K562 (cell line): Measurements from ENCODE around the gene MAB21L3. TPM values are rescaled to one million over a fixed set of nuclear protein-coding genes. Genes with fewer than 3 reads are reported as not detected.

ENCODE experiments used
- GATAD2B ChIP-seq: fragments of 450-650 bp; IDR thresholded peaks from 2 replicates; pipeline ENCODE4 v1.6.1; 2017; ENCODE audit warnings: mild to moderate bottlenecking, borderline replicate concordance
- KAT2B ChIP-seq: IDR thresholded peaks from one replicate; pipeline ENCODE4 v1.6.1; 2012; ENCODE audit warnings: low read depth, mild to moderate bottlenecking, control low read depth, inconsistent platforms, low read length, moderate library complexity
- XRCC3 ChIP-seq: fragments of 450-650 bp; IDR thresholded peaks from 2 replicates; pipeline ENCODE4 v1.6.1; 2017; ENCODE audit warnings: mild to moderate bottlenecking, moderate library complexity
- ZBED1 ChIP-seq: IDR thresholded peaks from 2 replicates; pipeline ENCODE4 v1.6.1; 2014
- ZFPM2 ChIP-seq: fragments of 250-450 bp; sonication (Bioruptor Pico); IDR thresholded peaks from 2 replicates; pipeline ENCODE4 v1.5.1; 2022; ENCODE audit warnings: mild to moderate bottlenecking
- ZNF347 ChIP-seq: fragments of 450-650 bp; formaldehyde crosslinking; IDR thresholded peaks from 2 replicates; pipeline ENCODE4 v1.4.0; 2020; ENCODE audit warnings: low read depth, mild to moderate bottlenecking, moderate library complexity
- polyA plus RNA-seq, 8 experiments: library from polyadenylated mRNA; depleted of rRNA in 4 of 8; stranded (reverse) in 5 of 8; unstranded in 3 of 8; fragments of >200 nt; fragmentation: Nextera tagmentation in 2 of 8; fragmentation: Illumina TruSeq in 1 of 8; extraction: Ambion mirVana in 2 of 8; extraction: Trizol in 1 of 8; gene quantifications; 2 replicates each; pipeline versions ENCODE4 v1.2.1 to v1.2.3, GENCODE V29; 2011 to 2014; ENCODE audit warnings: inconsistent platforms in 1 of 8, missing spikeins in 1 of 8
- total RNA-seq, 7 experiments: library from RNA; depleted of rRNA in 6 of 7; stranded (reverse); fragments of >200 nt in 6 of 7; fragmentation: Illumina TruSeq in 2 of 7; extraction: Trizol in 2 of 7; gene quantifications; 2 replicates each; pipeline versions ENCODE4 v1.2.1 to v1.2.3, GENCODE V29; 2011 to 2021; ENCODE audit warnings: low replicate concordance in 1 of 7
- TF ChIP-seq, protein P1 (sequence below): fragments of 250-450 bp; sonication (Bioruptor Pico); IDR thresholded peaks from 2 replicates; pipeline ENCODE4 v1.4.0; 2020
- TF ChIP-seq, protein P2 (sequence below): fragments of 450-650 bp; IDR thresholded peaks from 2 replicates; pipeline ENCODE4 v1.7.0; 2016; ENCODE audit warnings: borderline replicate concordance
- TF ChIP-seq, protein P3 (sequence below): fragments of 450-650 bp; IDR thresholded peaks from 2 replicates; pipeline ENCODE4 v1.6.1; 2016; ENCODE audit warnings: low read depth, mild to moderate bottlenecking, moderate library complexity
- TF ChIP-seq, protein P4 (sequence below): fragments of 250-450 bp; sonication (Bioruptor Pico); IDR thresholded peaks from 2 replicates; pipeline ENCODE4 v1.5.0; 2021

The MAB21L3 gene
- total and polyA plus RNA-seq, 9 of the 15 experiments (the other 6 are each of a cell fraction or from before 2014, with no cell fraction given) = not detected

DNA sequence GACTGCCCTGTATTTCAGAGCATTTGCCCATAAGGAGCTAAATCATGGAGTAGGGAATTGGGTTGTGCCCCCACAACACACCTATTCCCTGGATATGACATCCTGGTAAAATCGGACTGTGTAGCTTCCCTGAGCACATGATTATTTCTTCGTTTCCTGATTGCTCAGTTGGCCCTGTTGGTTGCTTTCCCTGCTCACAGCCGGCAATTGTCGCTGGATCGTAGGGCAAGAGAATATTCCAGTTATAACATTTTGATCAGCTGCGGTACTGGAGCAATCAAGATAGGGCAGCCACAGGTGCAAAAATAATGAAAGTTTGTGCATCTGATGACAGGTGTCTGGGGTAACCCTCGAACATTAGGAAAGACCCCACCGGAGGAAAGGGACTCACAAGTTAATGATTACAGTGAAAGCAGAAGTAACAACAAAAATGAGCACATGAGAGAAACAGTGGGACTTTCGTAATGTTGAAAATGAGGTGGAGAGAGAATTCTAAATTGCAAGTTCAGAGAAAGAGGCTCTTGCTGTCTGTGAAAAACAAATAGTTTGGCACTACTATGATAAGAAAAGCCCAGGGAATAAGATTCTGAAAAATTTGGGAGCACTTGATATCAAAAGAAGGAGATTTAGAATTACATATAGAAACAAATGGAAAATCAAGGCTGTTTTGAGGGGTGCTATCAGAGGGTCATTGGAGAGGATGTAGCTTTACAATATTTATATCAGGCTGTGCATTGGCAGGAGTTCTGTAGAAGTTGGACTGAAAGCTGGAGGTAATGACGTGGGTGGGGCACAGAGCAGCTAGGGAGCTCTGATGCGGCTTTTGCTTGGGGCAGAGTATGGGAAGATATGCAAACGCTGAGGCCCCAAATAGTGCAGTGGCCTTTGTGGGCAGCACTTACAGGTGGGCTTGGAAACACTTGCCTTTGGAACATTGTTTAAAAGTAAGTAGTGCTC lies at the start of gene MAB21L3 (continued):
- TF ChIP-seq, protein P1, sequence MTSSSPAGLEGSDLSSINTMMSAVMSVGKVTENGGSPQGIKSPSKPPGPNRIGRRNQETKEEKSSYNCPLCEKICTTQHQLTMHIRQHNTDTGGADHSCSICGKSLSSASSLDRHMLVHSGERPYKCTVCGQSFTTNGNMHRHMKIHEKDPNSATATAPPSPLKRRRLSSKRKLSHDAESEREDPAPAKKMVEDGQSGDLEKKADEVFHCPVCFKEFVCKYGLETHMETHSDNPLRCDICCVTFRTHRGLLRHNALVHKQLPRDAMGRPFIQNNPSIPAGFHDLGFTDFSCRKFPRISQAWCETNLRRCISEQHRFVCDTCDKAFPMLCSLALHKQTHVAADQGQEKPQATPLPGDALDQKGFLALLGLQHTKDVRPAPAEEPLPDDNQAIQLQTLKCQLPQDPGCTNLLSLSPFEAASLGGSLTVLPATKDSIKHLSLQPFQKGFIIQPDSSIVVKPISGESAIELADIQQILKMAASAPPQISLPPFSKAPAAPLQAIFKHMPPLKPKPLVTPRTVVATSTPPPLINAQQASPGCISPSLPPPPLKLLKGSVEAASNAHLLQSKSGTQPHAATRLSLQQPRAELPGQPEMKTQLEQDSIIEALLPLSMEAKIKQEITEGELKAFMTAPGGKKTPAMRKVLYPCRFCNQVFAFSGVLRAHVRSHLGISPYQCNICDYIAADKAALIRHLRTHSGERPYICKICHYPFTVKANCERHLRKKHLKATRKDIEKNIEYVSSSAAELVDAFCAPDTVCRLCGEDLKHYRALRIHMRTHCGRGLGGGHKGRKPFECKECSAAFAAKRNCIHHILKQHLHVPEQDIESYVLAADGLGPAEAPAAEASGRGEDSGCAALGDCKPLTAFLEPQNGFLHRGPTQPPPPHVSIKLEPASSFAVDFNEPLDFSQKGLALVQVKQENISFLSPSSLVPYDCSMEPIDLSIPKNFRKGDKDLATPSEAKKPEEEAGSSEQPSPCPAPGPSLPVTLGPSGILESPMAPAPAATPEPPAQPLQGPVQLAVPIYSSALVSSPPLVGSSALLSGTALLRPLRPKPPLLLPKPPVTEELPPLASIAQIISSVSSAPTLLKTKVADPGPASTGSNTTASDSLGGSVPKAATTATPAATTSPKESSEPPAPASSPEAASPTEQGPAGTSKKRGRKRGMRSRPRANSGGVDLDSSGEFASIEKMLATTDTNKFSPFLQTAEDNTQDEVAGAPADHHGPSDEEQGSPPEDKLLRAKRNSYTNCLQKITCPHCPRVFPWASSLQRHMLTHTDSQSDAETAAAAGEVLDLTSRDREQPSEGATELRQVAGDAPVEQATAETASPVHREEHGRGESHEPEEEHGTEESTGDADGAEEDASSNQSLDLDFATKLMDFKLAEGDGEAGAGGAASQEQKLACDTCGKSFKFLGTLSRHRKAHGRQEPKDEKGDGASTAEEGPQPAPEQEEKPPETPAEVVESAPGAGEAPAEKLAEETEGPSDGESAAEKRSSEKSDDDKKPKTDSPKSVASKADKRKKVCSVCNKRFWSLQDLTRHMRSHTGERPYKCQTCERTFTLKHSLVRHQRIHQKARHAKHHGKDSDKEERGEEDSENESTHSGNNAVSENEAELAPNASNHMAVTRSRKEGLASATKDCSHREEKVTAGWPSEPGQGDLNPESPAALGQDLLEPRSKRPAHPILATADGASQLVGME = no peak
- TF ChIP-seq KAT2B (no peak), XRCC3 (no peak), ZFPM2 (CRISPR knock-in tag) (no peak), GATAD2B (no peak), ZNF347 (CRISPR knock-in tag) (no peak), ZBED1 (no peak)
- TF ChIP-seq, protein P2, sequence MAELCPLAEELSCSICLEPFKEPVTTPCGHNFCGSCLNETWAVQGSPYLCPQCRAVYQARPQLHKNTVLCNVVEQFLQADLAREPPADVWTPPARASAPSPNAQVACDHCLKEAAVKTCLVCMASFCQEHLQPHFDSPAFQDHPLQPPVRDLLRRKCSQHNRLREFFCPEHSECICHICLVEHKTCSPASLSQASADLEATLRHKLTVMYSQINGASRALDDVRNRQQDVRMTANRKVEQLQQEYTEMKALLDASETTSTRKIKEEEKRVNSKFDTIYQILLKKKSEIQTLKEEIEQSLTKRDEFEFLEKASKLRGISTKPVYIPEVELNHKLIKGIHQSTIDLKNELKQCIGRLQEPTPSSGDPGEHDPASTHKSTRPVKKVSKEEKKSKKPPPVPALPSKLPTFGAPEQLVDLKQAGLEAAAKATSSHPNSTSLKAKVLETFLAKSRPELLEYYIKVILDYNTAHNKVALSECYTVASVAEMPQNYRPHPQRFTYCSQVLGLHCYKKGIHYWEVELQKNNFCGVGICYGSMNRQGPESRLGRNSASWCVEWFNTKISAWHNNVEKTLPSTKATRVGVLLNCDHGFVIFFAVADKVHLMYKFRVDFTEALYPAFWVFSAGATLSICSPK = no peak
- TF ChIP-seq, protein P3, sequence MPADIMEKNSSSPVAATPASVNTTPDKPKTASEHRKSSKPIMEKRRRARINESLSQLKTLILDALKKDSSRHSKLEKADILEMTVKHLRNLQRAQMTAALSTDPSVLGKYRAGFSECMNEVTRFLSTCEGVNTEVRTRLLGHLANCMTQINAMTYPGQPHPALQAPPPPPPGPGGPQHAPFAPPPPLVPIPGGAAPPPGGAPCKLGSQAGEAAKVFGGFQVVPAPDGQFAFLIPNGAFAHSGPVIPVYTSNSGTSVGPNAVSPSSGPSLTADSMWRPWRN = no peak
- TF ChIP-seq, protein P4, sequence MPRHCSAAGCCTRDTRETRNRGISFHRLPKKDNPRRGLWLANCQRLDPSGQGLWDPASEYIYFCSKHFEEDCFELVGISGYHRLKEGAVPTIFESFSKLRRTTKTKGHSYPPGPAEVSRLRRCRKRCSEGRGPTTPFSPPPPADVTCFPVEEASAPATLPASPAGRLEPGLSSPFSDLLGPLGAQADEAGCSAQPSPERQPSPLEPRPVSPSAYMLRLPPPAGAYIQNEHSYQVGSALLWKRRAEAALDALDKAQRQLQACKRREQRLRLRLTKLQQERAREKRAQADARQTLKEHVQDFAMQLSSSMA (CRISPR knock-in tag) = no peak
